Naive thymus-derived CD4-positive, alpha-beta T cell (primary cell): Measurements from ENCODE around the gene HIGD2B. TPM values are rescaled to one million over a fixed set of nuclear protein-coding genes. Genes with fewer than 3 reads are reported as not detected.
"Not testable (repeated sequence)": the region's sequence is repeated elsewhere in the genome, so short reads cannot be mapped to it uniquely, and the experiment has no call there.

ENCODE experiments used
- ATAC-seq: fragments of 150-1000 bp; cut with Tn5 transposase; 2 replicates; pipeline ENCODE4 v1.10.0; 2021; ENCODE audit warnings: mild to moderate bottlenecking, moderate library complexity
- CTCF ChIA-PET: fragments of 350-600 bp; sonication (Branson Sonifier 250); formaldehyde crosslinking; loops from one replicate; lab custom pipeline; 2021; ENCODE audit warnings: antibody characterized with exemption; lab: Charles Lee
- POLR2A ChIA-PET: fragments of 350-600 bp; sonication (Branson Sonifier 250); formaldehyde crosslinking; loops from one replicate; lab custom pipeline; 2021; ENCODE audit warnings: antibody characterized with exemption, inconsistent platforms; lab: Charles Lee
- DNase-seq, 9 donors: peaks; one replicate each; pipeline versions ENCODE4 v3.0.0 to v3.0.0-alpha.2; 2020 to 2022; ENCODE audit warnings: mixed read lengths in 1 of 9
- H3K27ac ChIP-seq: one replicate; pipeline ENCODE4 v1.7.0; 2013; ENCODE audit warnings: mild to moderate bottlenecking, low read depth, low read length, moderate library complexity
- H3K27me3 ChIP-seq, 2 donors: one replicate each; pipeline ENCODE4 v1.7.0; 2013; ENCODE audit warnings: low read length in 2 of 2, mild to moderate bottlenecking in 2 of 2, moderate library complexity in 2 of 2; ENCODE audit not compliant: control insufficient read depth in 2 of 2, insufficient read depth in 2 of 2
- H3K36me3 ChIP-seq, 3 experiments: 1 replicate in 2 of 3; 2 replicates in 1 of 3; pipeline ENCODE4 v1.7.0; 2013; ENCODE audit warnings: low read length in 3 of 3, mild to moderate bottlenecking in 3 of 3, moderate library complexity in 1 of 3; ENCODE audit not compliant: insufficient read depth in 3 of 3, control insufficient read depth in 2 of 3
- H3K4me1 ChIP-seq, 2 donors: one replicate each; pipeline ENCODE4 v1.7.0; 2013; ENCODE audit warnings: low read length in 2 of 2, mild to moderate bottlenecking in 2 of 2, moderate library complexity in 1 of 2; ENCODE audit not compliant: control insufficient read depth in 2 of 2, insufficient read depth in 2 of 2
- H3K4me3 ChIP-seq: 2 replicates; pipeline ENCODE4 v1.7.0; 2013; ENCODE audit warnings: mild to moderate bottlenecking, low read length
- H3K9me3 ChIP-seq, 3 experiments: 1 replicate in 2 of 3; 2 replicates in 1 of 3; pipeline ENCODE4 v1.7.0; 2013; ENCODE audit warnings: low read length in 3 of 3; ENCODE audit not compliant: control insufficient read depth in 2 of 3
- H3K27ac Mint-ChIP-seq, 9 donors: one replicate each; pipeline ENCODE4 v1.8.0; 2020 to 2022; ENCODE audit warnings: mixed read lengths in 9 of 9, mild to moderate bottlenecking in 8 of 9, moderate library complexity in 5 of 9, inconsistent platforms in 2 of 9
- H3K27me3 Mint-ChIP-seq, 5 donors: one replicate each; pipeline ENCODE4 v1.8.0; 2021 to 2022; ENCODE audit warnings: mixed read lengths in 5 of 5, mild to moderate bottlenecking in 1 of 5
- H3K36me3 Mint-ChIP-seq, 5 donors: one replicate each; pipeline ENCODE4 v1.8.0; 2020 to 2022; ENCODE audit warnings: mixed read lengths in 5 of 5, mild to moderate bottlenecking in 3 of 5, inconsistent platforms in 1 of 5
- H3K4me1 Mint-ChIP-seq, 7 donors: one replicate each; pipeline ENCODE4 v1.8.0; 2020 to 2022; ENCODE audit warnings: mixed read lengths in 7 of 7, mild to moderate bottlenecking in 3 of 7, inconsistent platforms in 1 of 7
- H3K4me3 Mint-ChIP-seq, 10 donors: one replicate each; pipeline ENCODE4 v1.8.0; 2020 to 2022; ENCODE audit warnings: mild to moderate bottlenecking in 10 of 10, mixed read lengths in 10 of 10, moderate library complexity in 6 of 10, inconsistent platforms in 2 of 10
- H3K9me3 Mint-ChIP-seq, 11 donors: one replicate each; pipeline ENCODE4 v1.8.0; 2020 to 2022; ENCODE audit warnings: mixed read lengths in 11 of 11, mild to moderate bottlenecking in 4 of 11, inconsistent platforms in 1 of 11, moderate library complexity in 1 of 11
- intact Hi-C, 2 donors: fragments of 100-400 bp; cut with micrococcal nuclease; formaldehyde crosslinking; loops; one replicate each; pipeline ENCODE4 v1.15.1; 2023
- polyA plus RNA-seq, 2 donors: library from polyadenylated mRNA; unstranded; fragments of 300-500 nt; fragmentation: Illumina TruSeq; gene quantifications; one replicate each; pipeline ENCODE4 v1.2.3, GENCODE V29; 2021
- total RNA-seq, 6 experiments: library from RNA in 5 of 6; stranded (reverse) in 5 of 6; gene quantifications; 1 replicate in 5 of 6; 2 replicates in 1 of 6; pipeline ENCODE4 v1.2.3 and lab custom pipeline; 2021 to 2026

HIGD2B gene
- total and polyA plus RNA-seq, 7 experiments from 2014 or later, result 0.21 to 0.69 (median 0.60) TPM; not detected in 3

DNA sequence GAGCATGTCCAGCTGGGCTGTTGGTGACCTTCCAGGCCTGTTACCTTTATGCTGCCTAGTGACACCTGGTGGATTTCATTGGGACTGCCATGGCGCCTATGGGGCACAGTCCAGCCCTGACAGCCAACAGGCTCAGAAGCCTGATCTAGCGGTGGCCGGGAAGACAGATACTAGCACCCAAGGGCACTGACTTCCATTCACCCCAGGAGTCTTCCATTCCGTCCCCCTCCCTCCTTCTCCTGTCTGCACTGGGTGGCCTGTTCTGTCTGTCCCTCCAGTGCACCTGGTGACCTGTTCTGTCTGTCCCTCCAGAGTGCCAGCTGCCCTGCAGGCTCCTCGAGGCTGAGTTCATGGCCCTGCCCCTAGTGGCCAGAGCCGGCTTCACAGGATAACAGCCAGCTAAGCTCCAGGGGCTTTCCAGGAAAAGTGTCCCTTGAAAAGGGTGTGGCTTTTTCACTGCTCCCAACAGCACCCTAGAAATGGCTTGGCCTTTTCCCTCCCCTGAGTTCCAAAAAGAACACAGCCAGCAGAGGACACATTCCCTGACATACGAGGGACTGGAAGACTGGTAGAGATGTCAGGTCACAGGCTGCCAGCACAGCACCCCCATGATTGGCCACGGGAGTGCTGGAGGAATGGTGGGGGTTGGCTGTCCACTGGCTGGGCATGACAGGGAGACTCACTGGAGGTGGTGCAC, 15.2 kb downstream of the HIGD2B start:
- H3K27me3 ChIP-seq, H3K4me3 ChIP-seq, H3K9me3 ChIP-seq, H3K4me1 ChIP-seq, POLR2A ChIA-PET, H3K9me3 Mint-ChIP-seq, H3K36me3 ChIP-seq, H3K36me3 Mint-ChIP-seq, H3K27ac ChIP-seq: not testable (repeated sequence)
- Mint-ChIP-seq H3K4me3 (peak overlapping the region; percentile 54 to 88 (median 81)), H3K27ac (peak overlapping the region in 1 of 9 donors; percentile 17), H3K27me3 (peaks cover 5 to 23% (median 8%) of the 10 kb centered on the region in 5 donors), H3K4me1 (peaks cover 0 to 10% (median 5%) of the 10 kb centered on the region in 7 donors)
- ATAC-seq (peak; percentile 96), DNase-seq (peak; percentile 53 to 72 (median 69))
- CTCF ChIA-PET, result interaction anchor here (0.6 to 1.8 kb wide), 4 partner anchors 9 to 858 kb away, joined by 3 to 8 read pairs (median 4); no protein-coding TSS in a partner anchor
- intact Hi-C loops, result loop anchor here (10.0 kb wide), 3 partner anchors 66 to 356 kb away; no protein-coding TSS in a partner anchor

DNA sequence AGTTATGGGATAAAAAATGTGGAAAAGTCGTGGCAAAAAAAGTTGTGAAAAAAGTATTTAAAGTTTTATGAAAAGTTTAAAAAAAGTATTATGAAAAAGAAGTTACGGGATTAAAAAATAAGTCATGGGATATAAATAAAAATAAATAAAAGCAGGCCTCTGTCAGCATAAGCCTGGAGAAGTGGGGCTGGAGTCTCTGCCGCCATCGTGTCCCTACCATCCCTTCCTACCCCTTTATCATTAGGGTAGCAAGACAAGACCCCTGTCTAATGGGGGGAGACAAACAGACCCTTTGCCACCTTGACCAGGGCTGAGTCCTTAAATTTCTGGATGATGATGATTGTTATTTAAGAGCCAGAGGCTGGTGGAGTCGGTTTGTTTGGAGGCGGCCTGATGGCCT, 16.2 kb downstream of the HIGD2B start:
- intact Hi-C loops, result loop anchor here (10.0 kb wide), 3 partner anchors 65 to 355 kb away; no protein-coding TSS in a partner anchor
- H3K36me3 Mint-ChIP-seq, ATAC-seq, H3K9me3 Mint-ChIP-seq, H3K4me1 ChIP-seq, H3K9me3 ChIP-seq, H3K27ac Mint-ChIP-seq, H3K4me3 Mint-ChIP-seq, H3K4me3 ChIP-seq, H3K36me3 ChIP-seq, POLR2A ChIA-PET, DNase-seq, H3K27me3 ChIP-seq, CTCF ChIA-PET, H3K27ac ChIP-seq: not testable (repeated sequence)
- Mint-ChIP-seq H3K27me3 (peaks cover 5 to 18% (median 8%) of the 10 kb centered on the region in 5 donors), H3K4me1 (peaks cover 0 to 10% (median 5%) of the 10 kb centered on the region in 7 donors)

DNA sequence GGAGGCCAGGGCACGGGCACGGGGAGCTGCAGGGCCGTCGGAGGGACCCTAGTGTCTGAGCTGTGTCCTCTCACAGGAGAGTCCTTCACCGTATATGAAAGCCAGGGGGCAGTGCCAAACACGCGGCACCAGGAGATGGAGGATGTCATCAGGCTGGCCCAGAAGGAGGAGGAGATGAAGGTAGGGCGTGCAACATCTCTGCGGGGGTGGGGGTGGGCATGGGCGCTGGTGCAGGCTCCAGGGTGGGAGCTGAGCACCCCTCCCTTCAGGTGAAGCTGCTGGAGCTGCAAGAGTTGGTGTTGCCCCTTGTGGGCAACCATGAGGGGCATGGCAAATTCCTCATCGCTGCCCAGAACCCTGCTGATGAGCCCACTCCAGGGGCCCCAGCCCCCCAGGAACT, 20.3 kb downstream of the HIGD2B start:
- H3K27ac Mint-ChIP-seq, ATAC-seq, POLR2A ChIA-PET, H3K4me1 Mint-ChIP-seq, intact Hi-C loops, H3K9me3 Mint-ChIP-seq, H3K27me3 ChIP-seq, H3K27me3 Mint-ChIP-seq, CTCF ChIA-PET, DNase-seq, H3K36me3 Mint-ChIP-seq, H3K27ac ChIP-seq, H3K4me3 ChIP-seq, H3K4me3 Mint-ChIP-seq, H3K36me3 ChIP-seq, H3K9me3 ChIP-seq, H3K4me1 ChIP-seq: not testable (repeated sequence)

DNA sequence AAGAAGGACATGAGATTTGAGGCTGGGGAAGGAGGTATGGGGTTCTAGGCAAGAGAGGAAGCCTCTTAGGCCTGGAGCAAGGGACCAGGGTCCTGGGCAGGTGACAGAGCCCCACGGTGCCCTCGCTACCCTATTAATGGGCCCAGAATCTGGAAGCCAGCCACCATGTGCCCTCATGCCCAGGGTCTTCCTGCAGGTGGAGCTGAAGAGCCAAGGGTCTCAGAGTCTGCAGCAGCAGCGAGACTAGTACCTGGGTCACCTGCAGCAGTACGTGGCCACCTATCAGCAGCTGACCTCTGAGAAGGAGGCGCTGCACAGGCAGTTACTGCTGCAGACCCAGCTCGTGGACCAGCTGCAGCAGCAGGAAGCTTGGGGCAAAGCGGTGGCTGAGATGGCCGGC, 22.1 kb downstream of the HIGD2B start:
- CTCF ChIA-PET, result not testable (repeated sequence)

DNA sequence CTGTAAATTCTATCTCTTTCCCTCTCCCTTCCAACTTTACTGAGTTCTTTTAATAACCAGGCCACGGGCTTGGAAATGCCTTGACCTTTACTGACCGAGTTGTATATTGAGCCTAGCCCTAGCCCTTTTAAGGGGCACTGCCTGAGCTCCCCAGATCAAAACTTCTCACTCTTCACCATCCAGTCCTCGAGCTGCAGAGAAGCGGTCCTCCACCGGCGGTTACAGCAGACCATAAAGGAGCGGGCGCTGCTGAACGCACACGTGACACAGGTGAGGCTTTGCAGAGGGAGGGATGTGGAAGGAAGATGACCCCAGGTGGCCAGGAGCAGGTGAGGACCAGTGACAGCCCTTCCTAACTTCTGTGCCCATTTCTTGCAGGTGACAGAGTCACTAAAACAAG, 24.9 kb downstream of the HIGD2B start:
- CTCF ChIA-PET, H3K27me3 ChIP-seq, intact Hi-C loops, H3K4me3 ChIP-seq, H3K27me3 Mint-ChIP-seq, H3K36me3 Mint-ChIP-seq, H3K4me1 Mint-ChIP-seq, POLR2A ChIA-PET, H3K9me3 ChIP-seq, H3K4me3 Mint-ChIP-seq, DNase-seq, H3K36me3 ChIP-seq, H3K4me1 ChIP-seq, H3K27ac ChIP-seq, H3K27ac Mint-ChIP-seq, ATAC-seq, H3K9me3 Mint-ChIP-seq: not testable (repeated sequence)

More for the DNA sequence above, 22.1 kb downstream of the HIGD2B start:
- H3K9me3 ChIP-seq, ATAC-seq, H3K27me3 Mint-ChIP-seq, DNase-seq, H3K4me1 ChIP-seq, H3K4me3 ChIP-seq, POLR2A ChIA-PET, H3K27ac ChIP-seq, H3K9me3 Mint-ChIP-seq, H3K4me1 Mint-ChIP-seq, H3K27ac Mint-ChIP-seq, H3K36me3 Mint-ChIP-seq, H3K4me3 Mint-ChIP-seq, intact Hi-C loops, H3K27me3 ChIP-seq, H3K36me3 ChIP-seq: not testable (repeated sequence)

DNA sequence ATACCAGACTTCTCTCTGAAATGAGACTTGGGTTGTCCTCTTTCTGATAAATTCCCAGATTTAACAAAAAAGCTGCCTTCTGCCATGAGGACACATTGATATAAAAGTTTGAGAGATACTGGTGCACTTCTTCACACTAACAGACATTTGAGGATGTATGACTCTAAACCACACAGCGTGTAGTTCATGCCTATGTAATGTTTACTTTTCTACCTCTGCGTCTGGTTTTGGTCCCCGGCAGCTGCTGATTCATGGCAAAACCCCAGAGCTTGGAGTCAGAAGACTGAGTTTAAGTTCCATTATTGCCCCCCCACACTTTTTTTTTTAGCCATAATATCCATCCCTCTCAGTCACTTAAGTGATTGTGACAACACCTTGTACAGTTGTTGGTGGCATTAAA, 30.0 kb downstream of the HIGD2B start:
- CTCF ChIA-PET, POLR2A ChIA-PET, H3K9me3 Mint-ChIP-seq, H3K9me3 ChIP-seq, H3K4me1 Mint-ChIP-seq, intact Hi-C loops, DNase-seq, H3K27ac Mint-ChIP-seq, ATAC-seq, H3K4me3 ChIP-seq, H3K27me3 Mint-ChIP-seq, H3K27ac ChIP-seq, H3K36me3 ChIP-seq, H3K36me3 Mint-ChIP-seq, H3K4me3 Mint-ChIP-seq, H3K4me1 ChIP-seq, H3K27me3 ChIP-seq: not testable (repeated sequence)

DNA sequence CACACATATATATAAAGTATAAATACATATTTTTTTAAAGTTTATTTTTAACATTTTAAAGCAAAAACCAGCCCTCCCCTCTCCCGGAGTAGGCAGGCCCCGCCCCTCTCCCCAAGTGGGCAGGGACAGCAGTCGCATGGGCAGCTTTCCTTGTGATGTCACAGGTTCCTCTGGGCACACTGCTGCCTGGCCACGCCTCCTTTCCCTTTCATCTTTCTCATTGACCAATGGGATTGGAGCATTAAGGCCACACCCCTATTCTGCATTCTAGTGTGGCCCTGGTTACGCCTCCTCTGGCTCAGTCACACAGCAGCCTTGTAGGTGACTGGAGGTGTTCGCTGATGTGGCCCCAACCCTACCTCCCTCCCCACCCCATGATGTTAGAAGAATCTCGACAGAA, 31.6 kb downstream of the HIGD2B start, which contains the start of gene GOLGA6B:
TSS of gene GOLGA6B (plus strand) at position 301 of the 400 bp plus-strand sequence. CDS start at position 342, 41 bp downstream.
- H3K36me3 Mint-ChIP-seq, H3K9me3 Mint-ChIP-seq, DNase-seq, H3K4me1 Mint-ChIP-seq, H3K9me3 ChIP-seq, POLR2A ChIA-PET, ATAC-seq, H3K27ac Mint-ChIP-seq, H3K27me3 ChIP-seq, H3K27me3 Mint-ChIP-seq, H3K36me3 ChIP-seq, H3K4me1 ChIP-seq, CTCF ChIA-PET, intact Hi-C loops, H3K27ac ChIP-seq, H3K4me3 ChIP-seq, H3K4me3 Mint-ChIP-seq: not testable (repeated sequence)
